IPS-18c (cell line): ENCODE results near the gene HIPK2.

Experiments used
- H3K4me3 ChIP-seq: 2 replicates; pipeline ENCODE4 v1.7.0; 2013; ENCODE audit warnings: low read depth, mild to moderate bottlenecking, low read length, moderate library complexity; ENCODE audit not compliant: insufficient read depth
- H3K9me3 ChIP-seq: one replicate; pipeline ENCODE4 v1.6.1; 2013; ENCODE audit warnings: mild to moderate bottlenecking, low read length, moderate library complexity; ENCODE audit not compliant: control insufficient read depth, insufficient read depth

The HIPK2 gene

DNA sequence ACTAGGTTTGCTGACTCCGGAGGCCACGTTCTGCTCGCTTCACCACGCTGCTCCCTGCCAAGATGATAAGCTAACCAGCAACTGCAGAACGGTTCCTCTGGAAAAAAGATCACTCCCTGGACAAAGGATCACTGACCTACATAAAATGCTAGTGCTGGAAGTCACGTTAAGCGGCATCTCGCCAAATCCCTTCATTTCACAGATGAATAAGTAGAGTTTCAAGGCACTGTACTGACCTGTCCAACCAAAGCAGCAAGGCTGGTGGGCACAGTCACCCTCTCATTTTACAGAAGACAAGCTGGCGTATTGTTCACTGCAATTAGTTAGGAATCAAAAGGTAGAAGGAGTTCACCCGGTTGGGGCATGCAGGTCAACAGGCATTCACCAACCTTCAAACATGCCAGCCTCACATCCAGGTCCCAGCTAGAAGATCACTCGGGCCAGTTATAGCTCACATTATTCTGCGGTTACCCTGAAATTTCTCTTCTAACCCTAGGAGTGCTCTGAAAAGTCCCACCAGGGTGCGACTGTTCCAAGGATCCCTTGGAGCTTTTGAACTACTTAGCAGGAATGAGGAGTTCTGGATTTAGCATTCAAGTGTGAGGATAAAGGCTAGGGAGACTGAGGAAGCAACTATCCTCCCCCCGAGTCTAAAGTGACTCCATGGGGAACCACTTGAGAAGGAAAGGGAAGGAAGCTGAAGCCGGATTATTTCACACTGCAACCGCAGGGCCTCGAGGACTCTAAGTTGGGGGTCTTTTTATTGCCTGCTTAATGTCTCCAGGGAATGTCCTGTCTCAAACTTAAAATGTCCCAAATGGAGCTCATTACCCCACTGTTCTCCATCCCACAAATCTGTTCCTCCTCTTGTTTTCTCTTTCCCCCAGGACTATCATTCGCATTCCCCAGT lies 32.8 kb downstream of the HIPK2 start:
- H3K9me3 ChIP-seq = no peaks in the 10 kb centered on the region
- no peak overlapping the region for H3K4me3 ChIP-seq

DNA sequence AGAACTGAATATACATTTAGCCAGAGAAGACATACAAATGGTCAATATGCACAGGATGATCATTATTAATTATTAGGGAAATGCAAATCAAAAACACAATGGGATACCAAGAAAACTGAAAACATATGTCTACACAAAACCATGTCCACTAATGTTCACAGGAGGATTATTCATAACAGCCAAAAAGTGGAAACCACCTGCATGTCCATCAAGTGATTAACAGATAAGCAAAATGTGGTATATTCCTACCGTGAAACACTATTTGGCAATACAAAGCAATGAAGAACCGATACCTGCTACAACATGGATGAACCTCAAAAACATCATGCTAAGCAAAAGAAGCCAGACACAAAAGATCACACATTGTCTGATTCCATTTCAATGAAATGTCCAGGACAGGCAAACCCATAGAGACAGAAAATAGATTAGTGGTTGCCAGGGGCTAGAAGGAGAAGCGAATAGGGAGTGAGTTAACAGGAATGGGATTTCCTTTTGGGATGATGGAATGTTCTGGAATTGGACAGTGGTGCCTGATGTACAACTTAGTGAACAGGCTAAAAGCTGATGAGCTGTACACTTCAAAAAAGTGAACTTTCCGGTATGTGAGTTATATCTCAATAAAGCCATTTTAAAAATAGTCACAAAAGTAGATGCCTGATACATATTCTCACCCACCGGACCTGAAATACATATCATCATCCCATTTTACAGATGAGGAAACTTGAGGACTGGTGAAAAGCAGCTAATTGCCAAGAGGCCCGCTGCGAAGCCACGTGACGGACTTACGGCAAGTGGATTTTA lies 33.6 kb downstream of the HIPK2 start:
- no peak overlapping the region for H3K4me3 ChIP-seq
- H3K9me3 ChIP-seq = no peaks in the 10 kb centered on the region

DNA sequence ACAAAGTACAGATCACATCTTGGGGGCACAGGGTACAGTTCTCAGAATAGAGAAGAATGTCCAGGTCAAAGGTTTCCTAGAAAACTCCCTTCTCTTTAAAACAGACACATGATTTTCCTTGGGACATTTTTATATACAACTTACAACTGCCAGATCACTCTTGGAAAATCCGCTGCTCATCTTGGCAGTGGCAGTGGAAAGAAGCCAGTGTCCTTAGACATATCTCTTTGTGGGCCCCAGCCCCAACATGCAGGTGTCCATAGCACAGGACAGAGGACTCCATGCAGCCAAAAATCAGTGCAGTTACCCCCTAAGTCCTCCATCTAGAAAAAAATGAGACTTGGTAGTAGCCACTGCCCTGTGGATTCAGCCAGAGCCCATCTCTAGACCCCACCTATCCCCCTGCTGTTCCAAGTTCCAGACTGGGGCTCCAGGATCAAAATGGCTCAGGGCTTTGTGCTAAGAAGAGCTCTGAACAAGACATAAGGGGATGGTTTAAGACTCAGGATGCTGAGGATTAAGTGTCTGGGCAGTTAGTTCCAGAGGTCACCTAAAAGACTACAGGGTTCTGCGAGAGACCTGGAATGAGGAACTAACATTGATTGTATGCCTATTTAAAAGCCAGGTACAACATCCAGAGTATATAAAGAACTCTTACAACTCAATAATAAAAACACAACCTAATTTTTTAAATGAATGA lies 34.4 kb downstream of the HIPK2 start:
- Histone ChIP-seq H3K4me3 (no peak overlapping the region), H3K9me3 (no peaks in the 10 kb centered on the region)

DNA sequence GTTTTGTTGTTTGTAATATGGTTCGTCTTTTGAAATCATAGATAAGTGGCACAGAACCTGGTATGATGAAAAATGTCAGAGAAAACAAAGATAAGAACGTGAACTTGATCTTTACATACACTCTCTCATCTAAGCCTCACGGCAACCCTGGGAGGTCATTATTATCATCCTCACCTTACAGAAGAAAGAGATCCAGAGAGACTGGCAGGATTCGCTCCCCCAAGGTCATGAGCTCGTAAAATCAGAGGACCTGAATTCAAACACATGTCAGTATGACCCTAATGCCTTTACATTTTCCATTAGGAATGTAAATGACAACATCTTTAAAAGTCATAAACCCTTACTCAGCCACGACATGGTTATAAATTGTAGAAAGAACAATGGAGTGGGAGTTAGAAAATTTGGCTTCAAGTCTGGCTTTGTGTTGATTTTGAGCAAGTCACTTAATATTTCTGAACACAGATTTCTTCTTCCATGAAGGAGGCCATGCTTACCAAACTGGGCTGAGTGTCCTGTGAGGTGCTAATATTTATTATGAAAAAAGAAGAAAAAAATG lies 35.9 kb downstream of the HIPK2 start:
- Histone ChIP-seq H3K9me3 (no peaks in the 10 kb centered on the region), H3K4me3 (no peak overlapping the region)

DNA sequence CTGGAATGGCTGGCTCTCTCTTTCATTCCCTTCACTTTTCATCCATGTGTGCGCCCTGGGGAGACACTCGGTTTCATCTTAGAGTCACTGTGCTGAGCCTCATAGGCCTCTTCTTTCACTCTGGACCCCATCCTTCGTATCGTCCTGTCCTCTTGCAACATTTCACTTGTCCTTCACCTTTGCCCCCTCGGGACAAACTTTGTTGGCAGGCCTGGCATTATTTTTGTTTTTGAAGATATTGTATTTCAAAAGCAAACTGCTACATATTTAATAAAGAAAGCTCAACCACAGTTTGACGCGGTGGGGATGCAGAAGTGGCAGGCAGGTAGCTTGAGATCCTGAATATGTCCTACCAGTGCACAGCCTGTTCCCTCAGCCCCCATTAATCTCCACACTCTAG lies 36.6 kb downstream of the HIPK2 start:
- Histone ChIP-seq H3K4me3 (no peak overlapping the region), H3K9me3 (no peaks in the 10 kb centered on the region)

DNA sequence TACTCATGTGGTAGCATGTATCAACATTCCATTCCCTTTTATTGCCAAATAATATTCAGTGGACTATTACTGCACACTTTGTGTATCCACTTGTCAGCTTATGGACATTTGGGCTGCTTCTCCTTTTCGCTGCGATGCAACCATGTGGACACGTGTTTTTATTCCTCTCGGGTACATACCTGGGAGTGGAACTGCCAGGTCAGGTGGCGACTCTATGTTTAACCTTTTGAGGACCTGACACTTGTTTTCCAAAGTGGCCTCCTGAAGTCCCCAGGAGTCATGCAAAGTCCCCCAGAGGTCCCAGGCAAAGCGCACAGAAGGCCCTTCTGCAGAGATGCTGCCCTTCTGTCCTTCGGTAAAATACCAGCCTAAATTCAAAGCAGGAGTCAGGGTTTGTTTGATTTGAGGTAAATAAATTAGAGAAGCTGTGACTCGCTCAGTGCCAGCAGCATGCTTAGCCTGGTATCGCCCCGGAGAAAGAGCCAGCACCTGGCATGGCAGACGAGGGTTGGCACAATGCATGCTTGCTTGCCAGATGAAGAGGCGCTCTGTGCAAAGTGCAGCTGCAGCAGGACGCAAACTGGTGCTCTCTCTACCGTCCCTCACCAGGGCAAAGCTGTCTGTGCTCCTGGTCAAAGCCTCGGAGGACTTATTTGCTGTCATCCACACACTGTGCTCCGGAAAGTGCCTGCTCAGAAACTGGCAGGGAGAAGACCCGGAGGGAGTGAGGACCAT lies 37.8 kb downstream of the HIPK2 start:
- Histone ChIP-seq H3K4me3 (no peak overlapping the region), H3K9me3 (no peaks in the 10 kb centered on the region)

DNA sequence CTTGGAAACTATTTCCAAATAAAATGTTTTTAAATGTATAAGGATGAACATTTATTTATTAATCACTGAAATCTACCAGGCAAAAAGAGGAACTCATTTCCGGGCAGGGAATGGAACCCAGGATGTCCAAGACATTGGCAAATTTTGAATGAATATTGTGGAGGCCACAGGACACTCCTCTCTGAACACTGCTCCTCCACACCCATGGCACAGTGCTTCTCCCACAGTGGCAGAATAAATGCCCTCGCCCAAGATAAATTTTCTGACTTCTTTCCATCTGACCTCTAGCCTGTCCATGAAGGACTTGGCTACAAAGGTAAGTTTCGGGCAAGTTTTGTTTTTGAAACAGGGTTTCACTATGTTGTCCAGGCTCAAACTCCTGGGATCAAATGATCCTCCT lies 39.0 kb downstream of the HIPK2 start:
- no peak overlapping the region for H3K4me3 ChIP-seq
- H3K9me3 ChIP-seq = no peaks in the 10 kb centered on the region

DNA sequence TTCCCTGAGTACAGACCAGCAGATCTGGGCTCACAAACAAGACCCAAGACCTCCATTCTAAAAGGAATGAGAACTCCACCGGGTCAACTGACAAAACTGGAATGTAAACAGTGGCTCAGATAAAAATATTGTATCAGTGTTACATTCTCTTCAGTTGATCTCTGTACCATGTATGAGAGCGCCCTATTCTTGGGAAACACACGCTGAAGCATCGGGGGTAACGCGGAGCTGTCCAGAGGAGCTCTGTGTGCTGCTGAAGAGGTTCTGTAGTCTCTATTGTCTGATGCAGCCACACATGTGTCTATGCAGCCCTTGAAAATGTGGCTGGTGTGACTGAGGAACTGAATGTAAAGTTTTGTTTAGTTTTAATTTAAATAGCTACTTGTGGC lies 39.7 kb downstream of the HIPK2 start:
- no peaks in the 10 kb centered on the region for H3K9me3 ChIP-seq
- H3K4me3 ChIP-seq = no peak overlapping the region

DNA sequence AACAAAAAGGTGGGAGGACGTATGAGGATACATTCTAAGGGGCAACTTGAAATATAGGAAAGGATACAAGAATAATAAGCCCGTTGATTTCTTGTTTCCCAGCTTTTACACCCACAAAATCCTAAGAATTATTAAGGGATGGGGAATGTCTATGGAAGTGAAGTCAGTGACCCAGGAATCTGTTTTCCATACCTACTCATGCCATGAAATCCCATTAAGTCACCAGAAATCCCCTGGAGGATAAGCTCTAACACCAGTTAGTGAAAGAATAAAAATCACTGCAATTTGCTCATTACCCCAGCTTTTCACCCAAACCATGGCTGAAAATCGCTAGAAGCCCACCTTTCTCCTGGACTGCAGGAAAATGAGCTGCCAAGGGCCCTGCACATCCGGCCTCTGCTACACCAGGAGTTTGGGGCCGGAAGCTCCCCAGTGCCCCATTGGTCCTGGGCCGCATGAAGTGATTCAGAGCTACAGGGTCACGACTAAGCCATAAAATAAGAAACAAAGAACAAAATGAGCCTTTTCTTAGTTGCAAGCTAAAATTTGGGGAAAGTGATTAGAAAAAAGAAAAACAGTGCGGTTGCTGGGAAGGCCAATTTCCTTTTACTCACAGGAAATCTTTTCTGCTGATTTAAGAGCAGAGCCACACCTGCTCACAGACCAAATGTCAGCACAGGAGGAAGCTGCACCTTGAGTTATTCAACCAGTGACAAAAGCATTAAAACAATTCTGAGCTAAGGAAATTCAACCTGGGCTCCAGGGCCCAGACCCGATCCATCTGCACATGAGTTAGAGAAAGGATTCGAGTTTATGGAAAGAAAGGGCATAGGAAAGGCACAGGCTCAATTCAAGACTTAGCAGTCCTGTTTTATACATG lies 40.3 kb downstream of the HIPK2 start:
- H3K4me3 ChIP-seq = no peak overlapping the region
- no peaks in the 10 kb centered on the region for H3K9me3 ChIP-seq

DNA sequence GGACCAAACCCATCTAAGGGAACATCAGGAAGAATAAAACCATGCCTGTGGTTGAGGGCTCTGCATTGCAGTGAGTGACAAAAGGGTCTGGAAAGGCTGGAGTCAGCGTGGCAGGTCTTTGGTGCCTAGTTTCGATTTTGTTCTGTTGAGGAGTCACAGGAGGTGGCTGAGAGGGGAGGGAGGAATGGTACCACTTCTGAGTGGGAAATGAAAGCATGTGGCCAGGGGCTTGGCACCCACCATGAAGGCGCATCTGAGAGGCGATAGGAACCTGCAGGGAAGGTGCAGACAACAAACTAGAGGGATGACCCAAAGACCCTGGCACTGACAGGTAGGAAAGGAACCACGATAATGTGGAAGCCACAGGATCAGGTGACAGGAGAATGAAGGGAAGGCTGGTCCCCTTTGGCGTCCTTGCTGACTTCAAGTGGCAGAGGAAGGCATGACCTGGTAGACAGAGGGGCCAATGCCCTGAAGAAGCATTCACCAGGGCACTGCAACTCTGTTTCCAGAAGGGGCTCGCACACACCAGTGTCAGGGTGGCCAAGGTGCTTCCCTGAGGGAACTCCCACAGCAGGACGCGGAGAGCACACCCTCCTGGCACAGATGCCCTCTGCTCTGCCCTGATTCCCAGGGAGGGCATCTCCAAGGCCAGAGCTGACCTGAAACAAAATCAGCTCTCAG lies 41.7 kb downstream of the HIPK2 start:
- H3K4me3 ChIP-seq = no peak overlapping the region
- no peaks in the 10 kb centered on the region for H3K9me3 ChIP-seq

DNA sequence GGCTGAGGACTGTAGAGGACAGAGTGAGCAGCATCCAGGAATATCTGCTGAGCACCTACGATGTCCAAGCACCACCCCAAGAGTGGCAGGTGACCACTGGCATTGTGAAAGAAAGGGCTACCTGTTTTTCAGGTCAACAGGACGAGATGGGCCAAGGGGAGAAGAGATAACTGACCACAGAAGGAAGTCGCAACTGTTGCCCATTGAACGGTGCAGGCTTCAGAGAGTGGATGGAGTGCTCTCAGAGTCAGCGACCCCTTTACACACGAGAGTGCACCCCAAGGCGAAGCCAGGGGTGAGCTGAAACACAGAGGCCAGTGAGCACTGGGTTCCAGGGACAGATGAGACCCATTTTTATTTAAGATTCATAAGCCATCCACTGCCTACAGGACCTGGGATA lies 42.3 kb downstream of the HIPK2 start:
- no peaks in the 10 kb centered on the region for H3K9me3 ChIP-seq
- no peak overlapping the region for H3K4me3 ChIP-seq

DNA sequence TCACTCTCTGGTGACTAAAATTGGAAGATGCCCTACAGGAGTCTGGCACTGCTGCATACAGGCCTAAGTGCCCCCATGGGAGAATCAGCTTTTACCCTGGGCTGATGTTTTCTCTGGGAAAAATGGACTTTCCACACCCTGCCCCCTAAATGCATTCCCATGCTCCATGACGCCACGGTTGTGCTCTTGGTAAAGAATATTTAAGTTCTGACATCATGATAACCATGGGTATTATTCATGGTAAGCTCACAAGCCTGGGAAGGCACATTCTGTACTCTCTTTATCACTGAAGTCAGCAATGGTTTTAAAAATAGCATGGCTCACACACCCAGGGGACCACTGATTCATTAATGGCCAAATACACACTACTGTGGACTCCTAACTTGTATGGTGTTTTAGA lies 43.4 kb downstream of the HIPK2 start:
- Histone ChIP-seq H3K9me3 (no peaks in the 10 kb centered on the region), H3K4me3 (no peak overlapping the region)

DNA sequence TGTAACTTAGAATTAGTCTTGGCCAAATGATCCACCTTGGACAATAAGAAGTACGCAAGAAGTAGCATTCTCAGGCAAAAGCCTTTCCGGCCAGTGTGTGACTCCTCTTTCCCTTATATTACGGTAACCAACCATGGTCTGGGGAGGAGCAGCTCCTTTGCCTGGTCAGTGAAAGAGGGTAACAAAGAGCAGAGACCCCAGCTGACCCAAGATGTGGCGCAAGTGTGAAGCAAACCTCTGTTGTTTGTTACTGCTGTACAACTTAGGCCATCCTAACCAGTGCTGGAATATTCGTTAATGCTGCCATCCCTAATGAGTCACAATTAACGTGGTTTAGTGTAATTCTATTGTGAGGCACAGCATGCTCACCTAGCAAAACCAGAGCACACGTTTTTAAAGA lies 44.0 kb downstream of the HIPK2 start:
- no peak overlapping the region for H3K4me3 ChIP-seq
- no peaks in the 10 kb centered on the region for H3K9me3 ChIP-seq

DNA sequence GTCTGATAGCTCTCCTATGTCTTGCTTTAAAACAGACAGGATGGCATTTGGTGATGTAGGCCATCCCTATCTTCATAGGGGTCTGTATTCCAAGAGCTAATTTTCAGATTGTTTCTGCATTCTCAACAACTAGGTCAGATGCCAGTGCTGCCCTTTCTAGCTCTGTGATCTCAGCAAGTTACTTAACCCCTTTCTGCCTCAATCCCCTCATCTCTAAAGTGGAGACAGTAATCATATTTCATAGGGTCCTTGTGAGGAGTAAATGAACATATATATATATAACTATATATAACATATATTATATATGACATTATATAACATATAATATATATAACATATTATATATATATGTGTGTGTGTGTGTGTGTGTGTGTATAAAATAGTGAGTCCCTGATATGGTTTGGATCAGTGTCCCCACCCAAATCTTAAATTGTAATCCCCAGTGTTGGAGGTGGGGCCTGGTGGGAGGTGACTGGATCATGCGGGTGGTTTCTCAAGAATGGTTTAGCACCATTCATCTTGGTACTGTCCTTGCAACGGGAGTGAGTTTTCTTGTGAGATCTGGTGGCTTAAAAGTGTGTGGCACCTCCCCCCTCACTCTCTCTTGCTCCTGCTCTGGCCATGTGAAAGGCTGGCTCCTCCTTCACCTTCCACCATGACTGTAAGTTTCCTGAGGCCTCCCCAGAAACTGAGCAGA lies 45.2 kb downstream of the HIPK2 start:
- H3K9me3 ChIP-seq = no peaks in the 10 kb centered on the region

DNA sequence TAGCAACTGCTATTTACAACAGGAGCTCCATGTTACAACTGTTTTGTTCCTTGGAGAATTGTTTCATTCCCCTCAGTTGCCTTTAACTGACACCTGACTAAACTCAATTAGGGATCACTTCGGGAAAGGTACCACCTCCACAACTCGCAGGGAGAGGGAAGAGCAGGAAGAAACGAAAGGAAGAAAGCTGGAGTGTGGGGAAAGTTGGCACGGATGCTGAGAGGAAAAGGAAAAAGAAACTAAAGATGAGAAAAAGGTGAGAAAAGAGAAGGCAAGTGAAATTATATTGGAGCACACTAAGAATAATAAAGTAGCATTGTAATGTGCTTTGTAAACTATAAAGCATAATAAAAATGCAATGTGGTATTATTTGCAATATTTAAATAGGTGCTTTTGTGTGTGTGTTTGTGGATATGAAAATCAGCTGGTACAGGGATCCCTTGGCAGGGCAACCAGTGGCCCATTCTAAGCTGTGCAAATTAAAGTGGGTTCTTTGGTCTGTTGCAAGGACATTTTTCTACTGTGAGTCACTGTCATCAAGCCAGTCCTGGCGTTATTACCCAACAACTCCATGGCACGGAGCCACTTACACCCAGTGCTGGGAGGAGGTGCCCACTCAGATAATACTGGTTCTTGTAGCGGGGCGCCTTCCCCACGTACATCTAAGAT lies 45.9 kb downstream of the HIPK2 start:
- no peaks in the 10 kb centered on the region for H3K9me3 ChIP-seq
- no peak overlapping the region for H3K4me3 ChIP-seq

More for the DNA sequence above, 45.2 kb downstream of the HIPK2 start:
- H3K4me3 ChIP-seq = no peak overlapping the region
